Adrenal gland (tissue), 12 donors: ENCODE data around the gene SLC25A21. TPM values are rescaled to one million over a fixed set of nuclear protein-coding genes. Genes with fewer than 3 reads are reported as not detected.

Experiments used
- DNase-seq, 7 donors: peaks; one replicate each; pipeline ENCODE4 v3.0.0-alpha.2; 2019 to 2020
- H3K27ac ChIP-seq, 5 donors: fragments of 200-600 bp; sonication (generic) in 4 of 5; 1 replicate in 3 of 5; 2 replicates in 2 of 5; pipeline versions ENCODE4 v1.5.1 to v1.8.0; 2016 to 2020; ENCODE audit warnings: mild to moderate bottlenecking in 1 of 5
- H3K27me3 ChIP-seq: fragments of 200-600 bp; 2 replicates; pipeline ENCODE4 v1.8.0; 2021
- H3K36me3 ChIP-seq, 2 donors: fragments of 200-600 bp; replicated peaks in 1 of 2; 1 replicate in 1 of 2; 2 replicates in 1 of 2; pipeline versions ENCODE4 v1.5.1 to v1.8.0; 2018 to 2022
- H3K4me1 ChIP-seq, 2 donors: fragments of 200-600 bp; replicated peaks in 1 of 2; 1 replicate in 1 of 2; 2 replicates in 1 of 2; pipeline versions ENCODE4 v1.5.1 to v1.8.0; 2018 to 2021
- H3K4me3 ChIP-seq, 4 donors: fragments of 200-600 bp; sonication (generic) in 3 of 4; one replicate each; pipeline ENCODE4 v1.5.1; 2016 to 2018
- H3K9me3 ChIP-seq, 3 donors: fragments of 200-600 bp; sonication (generic) in 1 of 3; replicated peaks in 1 of 3; 1 replicate in 2 of 3; 2 replicates in 1 of 3; pipeline versions ENCODE4 v1.5.1 to v1.8.0; 2016 to 2021
- POLR2A ChIP-seq, 2 donors: fragments of 450-650 bp; IDR thresholded peaks; one replicate each; pipeline ENCODE4 v1.6.1; 2017; ENCODE audit warnings: antibody characterized with exemption in 2 of 2, mild to moderate bottlenecking in 2 of 2, moderate library complexity in 1 of 2
- WGBS, 4 donors: extraction: QIAGEN DNeasy Blood & Tissue Kit in 2 of 4; methylation state at CpG; one replicate each; pipeline versions ENCODE4 v1.1.5 to v1.1.7; 2013 to 2017; 5-methylcytosine and 5-hydroxymethylcytosine counted together
- intact Hi-C, 2 donors: fragments of 100-400 bp; cut with DNase I; formaldehyde crosslinking; loops; one replicate each; pipeline versions ENCODE4 v1.14.1 to v1.15.0; 2022 to 2023
- polyA plus RNA-seq, 3 donors: library from polyadenylated mRNA; stranded (reverse); fragments of 200-250 nt in 2 of 3; fragments of 350-450 nt in 1 of 3; fragmentation: Illumina TruSeq in 1 of 3; extraction: RNeasy Lipid Tissue Mini Kit (QIAGEN cat#74804) in 1 of 3; gene quantifications; one replicate each; pipeline ENCODE4 v1.2.3, GENCODE V29; 2013 to 2014
- total RNA-seq, 9 donors: library from RNA; depleted of rRNA in 4 of 9; stranded (reverse); fragments of >200 nt in 4 of 9; fragments of 120-200 nt in 1 of 9; fragmentation: NEBNext Ultra II Directional in 1 of 9; extraction: Animal tissue kit (Norgen Biotek cat#: 25700) in 1 of 9; gene quantifications; one replicate each; pipeline versions ENCODE4 v1.1.0 to v1.2.4, GENCODE V29; 2013 to 2023
- TF ChIP-seq, protein P1 (sequence below), 6 experiments: fragments of 450-650 bp in 4 of 6; fragments of 200-600 bp in 2 of 6; sonication (generic) in 1 of 6; IDR thresholded peaks; 1 replicate in 5 of 6; 2 replicates in 1 of 6; pipeline versions ENCODE4 v1.5.1 to v1.8.0; 2016 to 2021; ENCODE audit warnings: antibody characterized with exemption in 6 of 6, mild to moderate bottlenecking in 2 of 6, moderate library complexity in 1 of 6
- donor health status: healthy with polysubstance abuse.
- donor health status: Bipolar disorder and iron deficiency.
- donor health status: DM: yes; HTN: yes; CAD: no.
- donor health status: DM: no; HTN: no; CAD: no.
- donor health status: DM: no; HTN: no; CAD: no.
- donor health status: DM: yes; HTN: yes; CAD: no.

The SLC25A21 gene
- total and polyA plus RNA-seq, 12 donors, result 0.14 to 3.8 (median 0.56) TPM

GRCh38 chr14:37202265-37202664, 29.9 kb upstream of the SLC25A21 start:
- 85 to 100% (median 96%) methylated on average over 2 of the region's 2 CpGs for WGBS, 4 donors

GRCh38 chr14:37201724-37202123, 29.3 kb upstream of the SLC25A21 start:
- H3K27ac ChIP-seq, result no peak overlapping the region
- DNase-seq, result peak in 1 of 7 donors; percentile 5
- no peak for TF ChIP-seq POLR2A (IDR thresholded peaks at IDR 0.05)
- TF ChIP-seq, protein P1, sequence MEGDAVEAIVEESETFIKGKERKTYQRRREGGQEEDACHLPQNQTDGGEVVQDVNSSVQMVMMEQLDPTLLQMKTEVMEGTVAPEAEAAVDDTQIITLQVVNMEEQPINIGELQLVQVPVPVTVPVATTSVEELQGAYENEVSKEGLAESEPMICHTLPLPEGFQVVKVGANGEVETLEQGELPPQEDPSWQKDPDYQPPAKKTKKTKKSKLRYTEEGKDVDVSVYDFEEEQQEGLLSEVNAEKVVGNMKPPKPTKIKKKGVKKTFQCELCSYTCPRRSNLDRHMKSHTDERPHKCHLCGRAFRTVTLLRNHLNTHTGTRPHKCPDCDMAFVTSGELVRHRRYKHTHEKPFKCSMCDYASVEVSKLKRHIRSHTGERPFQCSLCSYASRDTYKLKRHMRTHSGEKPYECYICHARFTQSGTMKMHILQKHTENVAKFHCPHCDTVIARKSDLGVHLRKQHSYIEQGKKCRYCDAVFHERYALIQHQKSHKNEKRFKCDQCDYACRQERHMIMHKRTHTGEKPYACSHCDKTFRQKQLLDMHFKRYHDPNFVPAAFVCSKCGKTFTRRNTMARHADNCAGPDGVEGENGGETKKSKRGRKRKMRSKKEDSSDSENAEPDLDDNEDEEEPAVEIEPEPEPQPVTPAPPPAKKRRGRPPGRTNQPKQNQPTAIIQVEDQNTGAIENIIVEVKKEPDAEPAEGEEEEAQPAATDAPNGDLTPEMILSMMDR (IDR thresholded peaks at IDR 0.05), result no peak
- no peak overlapping the region for H3K4me3 ChIP-seq
- intact Hi-C loops, result no loop called here
- H3K9me3 ChIP-seq, result peaks cover 0 to 10% (median 0%) of the 10 kb centered on the region in 3 donors
- H3K4me1 ChIP-seq, result peaks cover 0 to 11% of the 10 kb centered on the region in 2 donors
- H3K36me3 ChIP-seq, result no peaks in the 10 kb centered on the region
- H3K27me3 ChIP-seq, result no peaks in the 10 kb centered on the region
- WGBS, 4 donors, result 90 to 100% (median 95%) methylated on average over 2 of the region's 2 CpGs

More at GRCh38 chr14:37202265-37202664, 29.9 kb upstream of the SLC25A21 start:
- no peak for DNase-seq
- H3K27ac ChIP-seq, result no peak overlapping the region
- intact Hi-C loops, result no loop called here
- H3K36me3 ChIP-seq, result no peaks in the 10 kb centered on the region
- H3K27me3 ChIP-seq, result no peaks in the 10 kb centered on the region
- peaks cover 0 to 11% of the 10 kb centered on the region in 2 donors for H3K4me1 ChIP-seq
- TF ChIP-seq POLR2A (IDR thresholded peaks at IDR 0.05), result no peak
- TF ChIP-seq, protein P1 (IDR thresholded peaks at IDR 0.05), result no peak
- H3K4me3 ChIP-seq, result no peak overlapping the region
- H3K9me3 ChIP-seq, result peaks cover 0 to 10% (median 0%) of the 10 kb centered on the region in 3 donors

DNA sequence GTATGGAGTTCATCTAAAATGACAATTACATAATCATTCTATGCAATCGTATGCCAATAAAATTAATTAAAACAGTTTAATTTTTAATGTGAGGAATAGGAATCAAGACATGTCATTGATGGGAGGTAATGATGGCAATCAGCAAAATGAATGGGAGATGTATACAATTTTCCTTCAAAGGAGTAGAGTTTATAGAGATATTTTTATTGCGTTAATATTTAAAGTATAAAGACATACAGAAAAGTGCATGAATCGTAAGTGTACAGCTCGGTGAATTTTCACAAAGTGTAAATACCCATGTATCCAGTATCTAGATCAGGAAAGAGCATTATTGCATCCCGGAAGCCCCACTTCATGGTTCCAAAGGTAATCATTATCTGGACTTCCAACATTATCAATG, 26.5 kb upstream of the SLC25A21 start:
- H3K27ac ChIP-seq, result no peak overlapping the region
- no peaks in the 10 kb centered on the region for H3K27me3 ChIP-seq
- 87 to 91% (median 90%) methylated on average over 5 of the region's 5 CpGs for WGBS, 4 donors
- H3K36me3 ChIP-seq, result no peaks in the 10 kb centered on the region
- intact Hi-C loops, result no loop called here
- DNase-seq, result no peak
- H3K4me1 ChIP-seq, result peaks cover 0 to 11% of the 10 kb centered on the region in 2 donors
- no peak for TF ChIP-seq POLR2A (IDR thresholded peaks at IDR 0.05)
- TF ChIP-seq, protein P1 (IDR thresholded peaks at IDR 0.05), result no peak
- H3K4me3 ChIP-seq, result peak overlapping the region in 1 of 4 donors; percentile 64
- H3K9me3 ChIP-seq, result no peaks in the 10 kb centered on the region

DNA sequence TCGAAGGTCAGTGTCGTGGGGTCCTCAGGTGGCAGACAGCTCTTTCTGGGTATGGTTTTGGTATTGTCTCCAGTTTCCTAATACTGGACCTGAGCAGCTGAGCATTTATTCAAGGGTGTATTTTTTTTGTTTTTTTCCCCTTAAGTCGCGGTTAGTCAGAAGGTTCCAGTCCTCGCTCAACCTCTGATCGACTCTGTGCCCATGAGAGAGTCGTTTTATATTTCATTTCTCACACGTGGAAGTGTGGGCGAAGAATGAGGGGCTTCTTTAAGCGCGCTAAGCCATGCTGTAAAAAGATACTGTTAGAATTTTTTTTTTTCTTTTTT, 25.8 kb upstream of the SLC25A21 start:
- H3K36me3 ChIP-seq, result no peaks in the 10 kb centered on the region
- WGBS, 4 donors, result 6 to 11% (median 11%) methylated on average over 10 to 11 of the region's 11 CpGs
- no peak for DNase-seq
- peaks cover 0 to 11% of the 10 kb centered on the region in 2 donors for H3K4me1 ChIP-seq
- TF ChIP-seq POLR2A (IDR thresholded peaks at IDR 0.05), result no peak
- TF ChIP-seq, protein P1 (IDR thresholded peaks at IDR 0.05), result peak in 2 of 6 experiments; percentile 0 to 37
- intact Hi-C loops, result no loop called here
- peak overlapping the region; percentile 4 to 73 (median 62) for H3K4me3 ChIP-seq
- peak overlapping the region; percentile 58 to 94 (median 85) for H3K27ac ChIP-seq
- no peaks in the 10 kb centered on the region for H3K27me3 ChIP-seq
- no peaks in the 10 kb centered on the region for H3K9me3 ChIP-seq
